PC-9 (cell line): Measurements from ENCODE around the gene GABRG3. TPM values are rescaled to one million over a fixed set of nuclear protein-coding genes. Genes with fewer than 3 reads are reported as not detected.

Experiments used
- BruUV-seq: library from RNA; stranded (reverse); fragments of 400-500 nt; replicated peaks from 2 replicates; lab custom pipeline; 2021; lab: Mats Ljungman, UMichigan
- CTCF ChIA-PET: fragments of 300-600 bp; sonication (Branson Sonifier 250); formaldehyde crosslinking; loops from one replicate; lab custom pipeline; 2022; ENCODE audit warnings: antibody characterized with exemption; lab: Charles Lee
- POLR2A ChIA-PET: fragments of 300-600 bp; sonication (Branson Sonifier 250); formaldehyde crosslinking; loops from one replicate; lab custom pipeline; 2022; ENCODE audit warnings: antibody characterized with exemption; ENCODE audit not compliant: unreplicated experiment; lab: Charles Lee
- DNase-seq, 2 experiments: peaks; one replicate each; pipeline versions ENCODE4 v3.0.0 to v3.0.0-alpha.2; 2015 to 2022; ENCODE audit warnings: mixed read lengths in 1 of 2
- H2AFZ ChIP-seq: fragments of 200-600 bp; sonication (generic); 2 replicates; pipeline ENCODE4 v1.8.1; 2017; ENCODE audit warnings: antibody characterized with exemption
- H3F3A ChIP-seq: fragments of 200-600 bp; sonication (generic); 2 replicates; pipeline ENCODE4 v1.8.1; 2017; ENCODE audit warnings: antibody characterized with exemption, mild to moderate bottlenecking, low read depth; ENCODE audit not compliant: insufficient read depth
- H3K27ac ChIP-seq: fragments of 200-600 bp; sonication (generic); 2 replicates; pipeline ENCODE4 v1.6.1; 2016; ENCODE audit warnings: mixed run types
- H3K27me3 ChIP-seq: fragments of 200-600 bp; sonication (generic); 2 replicates; pipeline ENCODE4 v1.6.1; 2016; ENCODE audit warnings: low read depth, mixed run types; ENCODE audit not compliant: insufficient read depth
- H3K36me3 ChIP-seq: fragments of 200-600 bp; sonication (generic); 2 replicates; pipeline ENCODE4 v1.6.1; 2016; ENCODE audit warnings: low read depth, mixed run types
- H3K4me1 ChIP-seq: fragments of 200-600 bp; sonication (generic); replicated peaks from 2 replicates; pipeline ENCODE4 v1.6.1; 2016; ENCODE audit warnings: mixed run types; ENCODE audit not compliant: insufficient read depth
- H3K4me2 ChIP-seq: fragments of 200-600 bp; sonication (generic); 2 replicates; pipeline ENCODE4 v1.6.1; 2017; ENCODE audit warnings: mixed run types
- H3K4me3 ChIP-seq: fragments of 200-600 bp; sonication (generic); 2 replicates; pipeline ENCODE4 v1.6.1; 2016; ENCODE audit warnings: mixed run types
- H3K79me2 ChIP-seq: fragments of 200-600 bp; sonication (generic); 2 replicates; pipeline ENCODE4 v1.6.1; 2017; ENCODE audit warnings: low read depth, mixed run types
- H3K9me2 ChIP-seq: fragments of 200-600 bp; sonication (generic); 2 replicates; pipeline ENCODE4 v1.8.1; 2017; ENCODE audit warnings: mild to moderate bottlenecking; ENCODE audit not compliant: insufficient read depth
- H3K9me3 ChIP-seq: fragments of 200-600 bp; sonication (generic); 2 replicates; pipeline ENCODE4 v1.8.1; 2016; ENCODE audit warnings: low read depth; ENCODE audit not compliant: insufficient read depth
- H4K20me1 ChIP-seq: fragments of 200-600 bp; sonication (generic); 2 replicates; pipeline ENCODE4 v1.8.1; 2017; ENCODE audit not compliant: insufficient read depth
- CTCF ChIP-seq: fragments of 200-600 bp; sonication (generic); conservative IDR thresholded peaks from 2 replicates; pipeline ENCODE4 v1.6.1; 2017; ENCODE audit warnings: mixed run types, antibody characterized with exemption, mild to moderate bottlenecking, moderate library complexity
- EZH2 ChIP-seq: fragments of 200-600 bp; sonication (generic); IDR thresholded peaks from 2 replicates; pipeline ENCODE4 v1.8.0; 2017; ENCODE audit warnings: antibody characterized with exemption, low read depth
- intact Hi-C: fragments of 100-400 bp; cut with micrococcal nuclease; formaldehyde crosslinking; loops from one replicate; pipeline ENCODE4 v1.10.0; 2022; ENCODE audit not compliant: unreplicated experiment
- total RNA-seq: library from RNA; stranded (reverse); gene quantifications from 2 replicates; pipeline ENCODE4 v1.2.3, GENCODE V29; 2021

Gene GABRG3
- total RNA-seq, 1 experiment from 2014 or later: not detected

GRCh38 chr15:27167738-27168137 lies 196.8 kb downstream of the GABRG3 start:
- CTCF ChIA-PET: no interaction called here
- no peaks in the 10 kb centered on the region for H3F3A ChIP-seq
- H3K9me3 ChIP-seq: no peaks in the 10 kb centered on the region
- H3K79me2 ChIP-seq: no peaks in the 10 kb centered on the region
- POLR2A ChIA-PET: no interaction called here
- no peak overlapping the region for H3K4me2 ChIP-seq
- H3K36me3 ChIP-seq: no peaks in the 10 kb centered on the region
- BruUV-seq: no TSS peak
- no peak overlapping the region for H3K4me3 ChIP-seq
- H3K27me3 ChIP-seq: no peaks in the 10 kb centered on the region
- H3K9me2 ChIP-seq: no peaks in the 10 kb centered on the region
- intact Hi-C loops: no loop called here
- TF ChIP-seq EZH2 (no peak), CTCF (no peak)
- DNase-seq: no peak
- H3K4me1 ChIP-seq: no peaks in the 10 kb centered on the region
- H4K20me1 ChIP-seq: no peaks in the 10 kb centered on the region
- H2AFZ ChIP-seq: no peak overlapping the region
- H3K27ac ChIP-seq: no peak overlapping the region

DNA sequence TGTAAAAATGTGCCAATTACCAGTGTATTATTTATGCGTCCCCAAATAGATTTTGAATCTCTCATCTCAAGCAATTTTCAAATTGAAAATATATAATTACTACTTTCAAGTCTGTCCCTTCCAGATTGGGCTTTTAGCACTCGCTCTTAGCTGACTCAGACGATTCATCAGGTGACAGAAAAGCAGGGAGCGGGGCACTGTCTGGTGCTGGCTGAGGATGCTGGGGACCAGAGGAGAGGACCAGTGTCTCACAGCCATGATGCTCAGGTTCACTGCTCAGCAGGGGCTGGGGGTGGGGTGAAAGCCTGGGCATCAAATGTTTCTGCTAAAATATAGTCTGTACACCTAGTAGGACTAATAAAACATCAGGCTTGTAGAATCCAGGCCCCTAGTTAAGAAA lies 199.9 kb downstream of the GABRG3 start:
- intact Hi-C loops: no loop called here
- Histone ChIP-seq H3K79me2 (no peaks in the 10 kb centered on the region), H3K4me1 (no peaks in the 10 kb centered on the region), H3K4me3 (no peak overlapping the region), H4K20me1 (no peaks in the 10 kb centered on the region), H3K4me2 (no peak overlapping the region), H3K36me3 (no peaks in the 10 kb centered on the region), H3K9me3 (no peaks in the 10 kb centered on the region), H2AFZ (no peak overlapping the region), H3K27me3 (no peaks in the 10 kb centered on the region), H3F3A (no peaks in the 10 kb centered on the region), H3K27ac (no peak overlapping the region), H3K9me2 (no peaks in the 10 kb centered on the region)
- ChIA-PET CTCF (no interaction called here), POLR2A (no interaction called here)
- BruUV-seq: no TSS peak
- no peak for DNase-seq
- TF ChIP-seq CTCF: no peak
- TF ChIP-seq EZH2: no peak

GRCh38 chr15:27172821-27173220 lies 201.8 kb downstream of the GABRG3 start:
- Histone ChIP-seq H3K9me3 (no peaks in the 10 kb centered on the region), H3K4me2 (no peak overlapping the region), H3K27ac (no peak overlapping the region), H2AFZ (no peak overlapping the region), H4K20me1 (no peaks in the 10 kb centered on the region), H3K79me2 (no peaks in the 10 kb centered on the region), H3K27me3 (no peaks in the 10 kb centered on the region), H3F3A (no peaks in the 10 kb centered on the region), H3K4me1 (no peaks in the 10 kb centered on the region), H3K9me2 (no peaks in the 10 kb centered on the region), H3K36me3 (no peaks in the 10 kb centered on the region), H3K4me3 (no peak overlapping the region)
- CTCF ChIA-PET: no interaction called here
- no TSS peak for BruUV-seq
- DNase-seq: no peak
- no peak for TF ChIP-seq EZH2
- no peak for TF ChIP-seq CTCF
- POLR2A ChIA-PET: no interaction called here
- intact Hi-C loops: no loop called here
